ENCODE results near the gene CRPPA.

CRPPA gene

DNA sequence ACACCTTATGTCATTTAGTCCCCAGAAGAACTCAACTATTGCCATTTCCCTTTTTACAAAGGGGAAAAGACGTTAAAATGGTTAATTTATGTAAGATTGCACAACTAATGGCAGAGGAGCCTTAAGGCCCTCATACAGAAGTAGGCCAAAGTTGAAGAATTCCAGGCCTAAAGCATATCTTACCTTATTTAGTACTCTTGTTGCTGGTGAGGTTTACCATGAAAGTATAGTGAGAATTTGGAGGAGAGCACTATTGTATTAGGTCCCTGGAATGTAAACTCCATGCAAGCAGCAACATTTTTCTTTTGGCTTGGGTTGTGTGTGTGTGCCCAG lies 731 bp upstream of the CRPPA start:
- DNase-seq, result no peak

GRCh38 chr7:16420649-16421332 lies 547 bp downstream of the CRPPA start:
- DNase-seq, result peak; percentile 90

- DNase-seq, result no peak
These were observed 1.0 kb downstream of the CRPPA start for GRCh38 chr7:16420329-16420648.

- no peak for DNase-seq
These were observed 1.5 kb downstream of the CRPPA start for GRCh38 chr7:16419859-16420258.

GRCh38 chr7:16419126-16419525 lies 2.2 kb downstream of the CRPPA start:
- DNase-seq, result no peak

- no peak for DNase-seq
These were observed 3.4 kb downstream of the CRPPA start for GRCh38 chr7:16417906-16418305.

DNA sequence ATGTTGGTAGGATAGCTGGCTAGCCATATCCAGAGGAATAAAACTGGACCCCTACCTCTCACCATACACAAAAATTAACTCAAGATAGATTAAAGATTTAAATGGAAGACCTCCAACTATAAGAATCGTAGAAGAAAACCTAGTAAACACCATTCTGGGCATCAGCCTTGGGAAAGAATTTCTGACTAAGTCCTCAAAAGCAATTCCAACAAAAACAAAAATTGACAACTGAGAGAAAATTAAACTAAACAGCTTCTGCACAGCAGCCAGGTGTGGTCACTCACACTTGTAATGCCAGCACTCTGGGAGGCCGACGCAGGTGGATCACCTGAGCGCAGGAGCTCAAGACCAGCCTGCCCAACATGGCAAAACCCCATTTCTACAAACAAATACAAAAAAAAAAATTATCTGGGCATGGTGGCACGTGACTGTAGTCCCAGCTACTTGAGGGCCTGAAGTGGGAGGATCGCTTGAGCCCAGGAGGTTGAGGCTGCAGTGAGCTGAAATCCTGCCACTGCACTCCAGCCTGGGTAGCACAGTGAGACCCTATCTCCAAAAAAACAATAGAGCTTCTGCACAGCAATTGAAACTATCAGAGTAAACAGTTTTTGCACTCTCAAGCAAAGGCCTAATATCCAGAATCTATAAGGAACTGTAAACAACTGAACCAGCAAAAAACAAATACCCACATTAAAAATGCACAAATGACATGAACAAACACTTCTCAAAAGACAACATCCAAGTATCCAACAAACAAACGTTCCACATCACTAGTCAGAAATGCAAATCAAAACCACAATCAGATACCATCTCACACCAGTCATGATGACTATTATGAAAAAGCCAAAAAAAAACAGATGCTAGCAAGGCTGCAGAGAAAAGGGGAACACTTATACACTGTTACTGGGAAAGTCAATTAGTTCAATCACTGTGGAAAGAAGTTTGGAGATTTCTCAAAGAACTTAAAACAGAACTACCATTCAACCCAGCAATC lies 4.8 kb downstream of the CRPPA start:
- no peak for DNase-seq

GRCh38 chr7:16412274-16413254 lies 8.8 kb downstream of the CRPPA start:
- no peak for DNase-seq

GRCh38 chr7:16411391-16411790 lies 9.9 kb downstream of the CRPPA start:
- no peak for DNase-seq

DNA sequence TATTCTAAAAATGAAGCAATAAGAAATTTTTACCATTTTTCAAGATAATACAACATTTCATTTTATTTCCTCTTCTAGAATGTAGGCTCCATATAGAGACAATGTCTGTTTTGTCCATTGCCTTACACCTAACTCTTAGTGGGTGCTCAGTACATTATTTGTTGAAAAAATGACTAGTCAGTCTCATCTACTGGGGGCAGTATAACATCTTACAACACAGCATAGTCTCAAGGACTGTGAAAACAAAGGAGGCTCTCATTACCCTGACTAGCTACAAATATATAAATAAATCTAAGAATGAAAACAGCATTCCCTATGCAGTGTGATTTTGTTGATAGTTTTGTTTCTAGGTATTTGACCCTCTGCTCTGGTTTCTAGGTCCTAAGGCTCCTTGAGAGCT lies 11.6 kb downstream of the CRPPA start:
- no peak for DNase-seq

- no peak for DNase-seq
These were observed 16.7 kb downstream of the CRPPA start for GRCh38 chr7:16404636-16405035.

DNA sequence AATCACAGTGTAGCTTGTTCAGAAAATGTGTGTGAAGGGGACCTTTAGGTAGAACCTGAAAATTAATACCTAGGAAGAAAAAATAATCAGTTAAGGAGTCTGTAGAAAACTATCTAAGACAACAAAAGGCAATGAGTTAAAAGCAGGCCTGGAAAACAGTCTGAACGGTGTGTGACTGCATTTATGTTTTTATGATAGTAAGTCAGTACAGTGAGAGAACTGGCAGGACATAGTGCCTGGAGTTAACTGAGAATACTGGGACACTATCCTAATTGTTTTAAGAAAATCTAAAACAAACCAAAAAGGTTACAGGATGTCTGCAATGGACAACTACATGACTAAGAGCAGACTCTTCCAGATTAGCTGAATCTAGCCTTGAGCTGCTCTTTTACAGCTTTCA lies 17.9 kb downstream of the CRPPA start:
- no peak for DNase-seq

DNA sequence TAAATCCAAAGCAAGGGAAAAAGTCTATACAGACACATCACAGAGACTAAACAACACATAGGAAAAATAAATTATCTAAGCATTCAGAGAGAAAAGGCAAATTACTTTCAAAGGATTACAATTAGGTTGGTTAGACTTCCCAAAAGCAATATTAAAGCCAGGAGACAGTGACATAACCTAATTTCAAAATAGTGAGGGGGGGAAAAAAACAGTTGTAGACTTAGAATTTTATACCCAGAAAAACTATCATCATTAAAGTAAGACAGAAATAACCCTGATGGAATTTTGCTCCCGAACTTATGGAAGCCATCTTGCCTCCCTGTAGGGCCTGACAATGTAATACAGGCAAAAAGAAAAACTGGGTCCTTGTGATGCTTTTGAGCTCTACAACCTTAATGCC lies 18.4 kb downstream of the CRPPA start:
- DNase-seq, result no peak

DNA sequence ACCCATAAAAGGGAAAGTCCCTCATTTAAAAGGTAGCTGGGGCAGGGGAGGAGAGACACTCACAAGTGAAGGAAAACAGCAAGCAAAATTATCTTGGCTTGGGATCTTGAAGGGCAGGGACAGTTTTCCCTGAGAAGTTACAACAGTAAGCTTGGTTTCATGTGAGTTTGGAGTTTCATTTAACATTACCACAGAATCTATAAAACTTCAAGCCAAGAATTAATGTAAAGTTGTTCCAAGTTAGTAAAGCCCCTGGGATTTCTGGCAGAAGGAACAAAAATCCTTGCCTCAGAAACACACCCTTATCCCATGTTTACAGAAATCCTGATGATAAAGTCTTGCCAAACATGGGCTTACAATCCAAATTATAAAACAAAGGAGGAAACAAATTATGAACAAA lies 19.2 kb downstream of the CRPPA start:
- no peak for DNase-seq

- no peak for DNase-seq
These were observed 20.5 kb downstream of the CRPPA start for GRCh38 chr7:16400893-16401275.

DNA sequence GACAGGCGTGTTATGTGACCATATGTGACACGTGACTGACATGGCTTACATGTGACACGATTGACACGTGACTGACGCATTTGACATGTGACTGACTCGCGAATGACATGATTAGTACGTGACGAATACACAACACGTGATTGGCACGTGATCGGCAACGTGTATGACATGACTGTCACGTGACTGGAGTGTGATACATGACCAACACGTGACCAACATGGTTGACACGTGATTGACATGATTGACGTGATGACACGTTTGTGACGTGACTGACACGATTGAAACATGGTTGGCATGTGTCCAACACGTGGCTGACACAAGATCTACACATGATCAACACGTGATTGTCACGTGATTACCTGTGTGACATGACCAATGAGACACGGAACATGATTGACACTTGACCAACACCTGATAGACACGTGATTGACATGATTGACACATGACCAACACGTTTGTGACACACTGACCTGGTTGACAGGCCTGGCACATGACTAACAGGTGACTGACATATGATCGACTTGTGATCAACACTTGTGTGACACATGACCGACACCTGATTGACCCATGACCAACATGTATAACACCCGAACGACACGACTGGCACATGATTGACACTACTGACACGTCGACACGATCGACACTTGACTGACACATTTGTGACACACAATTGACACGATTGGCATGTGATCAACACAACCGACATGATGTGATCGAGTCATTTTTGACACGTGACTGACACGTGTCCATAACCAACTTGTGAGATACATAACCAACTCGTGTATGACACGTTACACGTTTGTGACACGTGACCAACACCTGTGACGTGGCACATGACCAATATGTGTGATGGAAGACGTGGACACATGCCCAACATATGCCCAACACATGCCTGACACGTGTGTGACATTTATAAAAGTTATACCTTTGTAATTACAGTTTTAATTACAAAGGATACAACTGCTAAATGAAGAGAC lies 21.1 kb downstream of the CRPPA start:
- DNase-seq, result no peak

DNA sequence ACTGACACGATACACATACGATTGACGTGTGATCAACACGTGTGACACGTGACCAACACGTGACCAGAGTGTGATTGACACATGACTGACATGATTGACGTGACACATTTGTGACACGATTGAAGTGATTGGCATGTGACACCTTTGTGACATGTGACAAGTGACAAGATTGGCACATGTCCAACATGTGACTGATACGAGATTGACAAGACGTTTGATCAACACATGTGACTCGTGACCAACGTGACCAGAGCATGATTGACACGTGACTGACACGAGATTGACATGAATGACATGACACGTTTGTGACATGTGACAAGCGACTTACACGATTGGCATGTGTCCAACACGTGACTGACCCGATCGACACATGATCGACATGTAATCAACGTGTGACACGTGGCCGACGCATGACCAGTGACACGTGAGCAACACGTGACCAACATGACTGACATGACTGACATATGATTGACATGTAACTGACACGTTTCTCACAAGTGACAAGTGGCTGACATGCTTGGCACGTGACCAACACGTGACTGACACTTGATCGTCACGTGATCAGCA lies 22.0 kb downstream of the CRPPA start:
- DNase-seq, result no peak

- no peak for DNase-seq
These were observed 23.0 kb downstream of the CRPPA start for GRCh38 chr7:16398146-16399017.

DNA sequence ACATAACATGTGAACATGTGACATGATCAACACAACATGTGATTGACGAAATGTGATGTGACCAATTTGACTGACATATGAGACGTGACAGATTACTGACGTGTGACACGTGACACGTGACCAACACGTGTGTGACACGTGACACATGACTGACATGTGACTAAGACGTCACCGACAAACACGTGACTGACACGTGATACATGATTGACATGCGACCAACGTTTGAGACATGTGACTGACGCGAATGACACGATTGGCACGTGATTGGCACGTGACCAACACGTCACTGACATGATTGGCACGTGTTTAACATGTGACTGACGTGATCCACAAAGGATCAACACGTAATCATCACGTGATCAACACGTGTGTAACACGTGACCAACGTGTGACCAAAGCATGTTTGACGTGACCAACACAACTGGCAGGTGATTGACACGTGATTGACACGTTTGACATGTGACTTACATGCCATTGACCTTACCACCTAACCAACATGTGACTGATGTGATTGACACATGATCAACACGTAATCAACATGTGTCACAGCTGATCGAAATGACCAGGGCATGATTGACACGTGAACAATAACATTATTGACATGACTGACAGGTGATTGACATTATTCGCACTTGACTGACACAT lies 23.7 kb downstream of the CRPPA start:
- no peak for DNase-seq
